Parathyroid adenoma (tissue), 2 donors: ENCODE data around the gene SLC2A11.
"Not testable (repeated sequence)": the region's sequence is repeated elsewhere in the genome, so short reads cannot be mapped to it uniquely, and the experiment has no call there.

Source experiments
- H2AFZ ChIP-seq: fragments of 300-600 bp; sonication (generic); one replicate; pipeline ENCODE4 v1.7.0; 2017; ENCODE audit warnings: antibody characterized with exemption, mild to moderate bottlenecking
- H3K27ac ChIP-seq: fragments of 300-600 bp; sonication (generic); one replicate; pipeline ENCODE4 v1.7.0; 2017
- H3K27me3 ChIP-seq: fragments of 300-600 bp; sonication (generic); one replicate; pipeline ENCODE4 v1.7.0; 2017; ENCODE audit warnings: low read length; ENCODE audit not compliant: control insufficient read depth, insufficient read depth
- H3K36me3 ChIP-seq: fragments of 300-600 bp; sonication (generic); one replicate; pipeline ENCODE4 v1.7.0; 2017; ENCODE audit warnings: low read length; ENCODE audit not compliant: control insufficient read depth, insufficient read depth
- H3K4me1 ChIP-seq: fragments of 300-600 bp; sonication (generic); one replicate; pipeline ENCODE4 v1.7.0; 2017; ENCODE audit warnings: control low read depth
- H3K4me2 ChIP-seq: fragments of 300-600 bp; sonication (generic); one replicate; pipeline ENCODE4 v1.7.0; 2017; ENCODE audit warnings: low read length
- H3K4me3 ChIP-seq: fragments of 300-600 bp; sonication (generic); one replicate; pipeline ENCODE4 v1.7.0; 2017; ENCODE audit warnings: low read depth, low read length
- H3K79me2 ChIP-seq: fragments of 300-600 bp; sonication (generic); one replicate; pipeline ENCODE4 v1.7.0; 2017; ENCODE audit warnings: control low read depth
- H3K9ac ChIP-seq: fragments of 300-600 bp; sonication (generic); one replicate; pipeline ENCODE4 v1.7.0; 2017; ENCODE audit warnings: mild to moderate bottlenecking
- H3K9me3 ChIP-seq: fragments of 300-600 bp; sonication (generic); one replicate; pipeline ENCODE4 v1.7.0; 2017; ENCODE audit warnings: low read length; ENCODE audit not compliant: control insufficient read depth
- TF ChIP-seq, protein P1 (sequence below): fragments of 300-600 bp; sonication (generic); IDR thresholded peaks from one replicate; pipeline ENCODE4 v1.7.0; 2017; ENCODE audit warnings: antibody characterized with exemption, mild to moderate bottlenecking
- donor health status: primary hyperparathyroidism.

SLC2A11 gene

DNA sequence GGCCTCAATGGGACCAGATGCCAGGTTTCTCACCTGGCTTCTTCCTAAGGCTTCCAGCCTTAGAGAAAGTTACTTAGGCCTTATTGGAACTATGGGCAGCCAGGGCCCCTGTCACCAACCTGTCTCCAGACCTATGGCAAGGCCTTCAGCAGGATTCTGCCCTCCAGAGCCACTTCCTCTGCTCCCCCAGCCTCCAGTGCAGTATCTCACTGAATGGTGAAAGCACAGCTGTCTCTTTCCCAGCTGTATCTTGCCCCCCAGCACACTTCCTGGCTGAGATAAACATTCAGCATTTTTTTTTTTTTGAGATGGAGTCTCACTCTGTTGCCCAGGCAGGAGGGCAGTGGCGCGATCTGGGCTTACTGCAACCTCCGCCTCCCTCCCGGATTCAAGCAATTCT lies 1.5 kb downstream of the SLC2A11 start:
- H3K27ac ChIP-seq: no peak overlapping the region
- H3K9ac ChIP-seq: no peak overlapping the region
- H3K4me1 ChIP-seq: no peaks in the 10 kb centered on the region
- TF ChIP-seq, protein P1, sequence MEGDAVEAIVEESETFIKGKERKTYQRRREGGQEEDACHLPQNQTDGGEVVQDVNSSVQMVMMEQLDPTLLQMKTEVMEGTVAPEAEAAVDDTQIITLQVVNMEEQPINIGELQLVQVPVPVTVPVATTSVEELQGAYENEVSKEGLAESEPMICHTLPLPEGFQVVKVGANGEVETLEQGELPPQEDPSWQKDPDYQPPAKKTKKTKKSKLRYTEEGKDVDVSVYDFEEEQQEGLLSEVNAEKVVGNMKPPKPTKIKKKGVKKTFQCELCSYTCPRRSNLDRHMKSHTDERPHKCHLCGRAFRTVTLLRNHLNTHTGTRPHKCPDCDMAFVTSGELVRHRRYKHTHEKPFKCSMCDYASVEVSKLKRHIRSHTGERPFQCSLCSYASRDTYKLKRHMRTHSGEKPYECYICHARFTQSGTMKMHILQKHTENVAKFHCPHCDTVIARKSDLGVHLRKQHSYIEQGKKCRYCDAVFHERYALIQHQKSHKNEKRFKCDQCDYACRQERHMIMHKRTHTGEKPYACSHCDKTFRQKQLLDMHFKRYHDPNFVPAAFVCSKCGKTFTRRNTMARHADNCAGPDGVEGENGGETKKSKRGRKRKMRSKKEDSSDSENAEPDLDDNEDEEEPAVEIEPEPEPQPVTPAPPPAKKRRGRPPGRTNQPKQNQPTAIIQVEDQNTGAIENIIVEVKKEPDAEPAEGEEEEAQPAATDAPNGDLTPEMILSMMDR: no peak
- no peak overlapping the region for H3K4me2 ChIP-seq
- peaks cover 5% of the 10 kb centered on the region for H3K79me2 ChIP-seq
- H2AFZ ChIP-seq: no peak overlapping the region
- no peaks in the 10 kb centered on the region for H3K36me3 ChIP-seq
- no peak overlapping the region for H3K4me3 ChIP-seq
- no peaks in the 10 kb centered on the region for H3K9me3 ChIP-seq
- no peaks in the 10 kb centered on the region for H3K27me3 ChIP-seq

DNA sequence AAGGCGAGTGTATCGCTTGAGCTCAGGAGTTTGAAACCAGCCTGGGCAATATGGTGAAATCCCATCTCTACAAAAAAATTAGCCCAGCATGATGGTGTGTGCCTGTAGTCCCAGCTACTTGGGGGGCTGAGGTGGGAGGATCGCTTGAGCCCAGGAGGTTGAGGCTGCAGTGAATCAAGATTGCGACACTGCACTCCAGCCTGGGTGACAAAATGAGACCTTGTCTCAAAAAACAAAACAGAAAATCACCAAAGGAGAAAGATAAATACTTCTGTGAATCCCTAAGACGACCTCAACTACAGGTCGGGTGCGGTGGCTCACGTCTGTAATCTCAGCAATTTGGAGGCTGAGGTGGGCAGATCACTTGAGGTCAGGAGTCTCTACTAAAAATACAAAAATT lies 2.5 kb downstream of the SLC2A11 start:
- H2AFZ ChIP-seq, H3K27me3 ChIP-seq, H3K9ac ChIP-seq, H3K27ac ChIP-seq, H3K4me1 ChIP-seq, H3K9me3 ChIP-seq, H3K36me3 ChIP-seq, H3K4me3 ChIP-seq, H3K4me2 ChIP-seq, H3K79me2 ChIP-seq: not testable (repeated sequence)

DNA sequence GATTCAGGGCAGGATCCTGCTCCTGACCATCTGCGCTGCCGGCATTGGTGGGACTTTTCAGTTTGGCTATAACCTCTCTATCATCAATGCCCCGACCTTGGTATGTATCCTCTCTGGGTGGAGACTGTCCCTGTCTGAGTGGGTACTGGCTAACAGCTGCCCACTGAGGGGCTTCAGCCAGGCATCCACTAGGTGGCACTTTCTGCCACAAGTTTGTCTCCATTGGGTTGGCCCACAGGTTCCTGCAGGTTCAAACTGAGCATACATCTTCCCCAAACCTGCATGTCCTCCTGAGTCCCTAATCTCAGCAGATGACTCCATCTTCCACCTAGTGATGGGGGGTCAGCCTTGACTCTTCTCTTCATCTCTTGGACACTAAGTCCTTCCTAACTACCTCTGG lies 4.4 kb downstream of the SLC2A11 start:
- no peaks in the 10 kb centered on the region for H3K9me3 ChIP-seq
- H3K27me3 ChIP-seq: no peaks in the 10 kb centered on the region
- H3K4me2 ChIP-seq: no peak overlapping the region
- H3K4me3 ChIP-seq: no peak overlapping the region
- TF ChIP-seq, protein P1: peak; percentile 19
- no peak overlapping the region for H2AFZ ChIP-seq
- H3K36me3 ChIP-seq: no peaks in the 10 kb centered on the region
- H3K4me1 ChIP-seq: no peaks in the 10 kb centered on the region
- no peak overlapping the region for H3K27ac ChIP-seq
- H3K79me2 ChIP-seq: peaks cover 5% of the 10 kb centered on the region
- no peak overlapping the region for H3K9ac ChIP-seq

DNA sequence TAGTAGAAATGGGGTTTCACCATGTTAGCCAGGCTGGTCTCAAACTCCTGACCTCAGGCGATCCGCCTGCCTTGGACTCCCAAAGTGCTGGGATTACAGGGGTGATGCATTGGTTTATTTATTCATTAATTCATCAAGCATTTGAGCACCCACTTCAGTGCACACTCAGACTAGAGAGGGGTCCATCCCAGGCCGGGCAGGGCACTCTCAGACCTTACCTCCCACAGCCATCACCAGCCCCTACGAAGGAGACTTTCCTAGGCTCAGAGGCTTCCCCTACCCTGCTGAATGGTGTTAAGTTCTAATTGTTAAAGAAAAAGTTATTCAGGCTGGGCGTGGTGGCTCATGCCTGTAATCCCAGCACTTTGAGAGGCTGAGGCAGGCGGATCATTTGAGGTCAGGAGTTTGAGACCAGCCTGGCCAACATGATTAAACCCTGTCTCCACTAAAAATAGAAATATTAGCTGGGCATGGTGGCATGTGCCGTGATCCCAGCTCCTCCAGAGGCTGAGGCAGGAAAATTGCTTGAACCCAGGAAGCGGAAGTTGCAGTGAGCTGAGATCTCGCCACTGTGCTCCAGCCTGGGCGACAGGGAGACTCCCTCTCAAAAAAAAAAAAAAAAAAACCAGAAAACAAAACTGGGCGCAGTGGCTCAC lies 7.0 kb downstream of the SLC2A11 start:
- H3K27me3 ChIP-seq, H3K9ac ChIP-seq, H3K27ac ChIP-seq: not testable (repeated sequence)

DNA sequence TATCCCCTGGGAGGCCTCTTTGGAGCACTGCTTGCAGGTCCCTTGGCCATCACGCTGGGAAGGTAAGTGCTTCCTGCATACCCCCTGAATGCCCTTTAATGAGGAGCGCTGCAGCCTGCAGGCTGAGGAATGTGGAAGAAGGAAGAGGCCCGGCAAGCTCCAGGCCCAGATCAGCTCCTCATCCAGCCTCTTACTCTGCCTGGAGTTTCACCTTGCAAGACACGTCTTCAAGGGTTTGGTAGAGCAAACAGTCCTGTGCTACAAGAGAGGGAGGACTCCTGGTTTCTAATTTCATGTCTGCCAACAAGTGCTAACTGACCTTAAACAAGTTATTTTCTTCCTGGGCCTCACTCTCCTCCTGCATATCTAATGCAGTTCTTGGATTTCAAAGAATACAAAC lies 10.9 kb downstream of the SLC2A11 start:
- H3K4me2 ChIP-seq: no peak overlapping the region
- H2AFZ ChIP-seq: no peak overlapping the region
- no peak overlapping the region for H3K27ac ChIP-seq
- H3K4me1 ChIP-seq: no peaks in the 10 kb centered on the region
- no peaks in the 10 kb centered on the region for H3K9me3 ChIP-seq
- H3K36me3 ChIP-seq: no peaks in the 10 kb centered on the region
- no peak overlapping the region for H3K4me3 ChIP-seq
- H3K9ac ChIP-seq: no peak overlapping the region
- no peaks in the 10 kb centered on the region for H3K79me2 ChIP-seq
- no peaks in the 10 kb centered on the region for H3K27me3 ChIP-seq
- TF ChIP-seq, protein P1: no peak

More for the DNA sequence above, 7.0 kb downstream of the SLC2A11 start:
- not testable (repeated sequence) for H2AFZ ChIP-seq, H3K9me3 ChIP-seq, H3K36me3 ChIP-seq, H3K4me1 ChIP-seq, H3K79me2 ChIP-seq, H3K4me3 ChIP-seq, H3K4me2 ChIP-seq

DNA sequence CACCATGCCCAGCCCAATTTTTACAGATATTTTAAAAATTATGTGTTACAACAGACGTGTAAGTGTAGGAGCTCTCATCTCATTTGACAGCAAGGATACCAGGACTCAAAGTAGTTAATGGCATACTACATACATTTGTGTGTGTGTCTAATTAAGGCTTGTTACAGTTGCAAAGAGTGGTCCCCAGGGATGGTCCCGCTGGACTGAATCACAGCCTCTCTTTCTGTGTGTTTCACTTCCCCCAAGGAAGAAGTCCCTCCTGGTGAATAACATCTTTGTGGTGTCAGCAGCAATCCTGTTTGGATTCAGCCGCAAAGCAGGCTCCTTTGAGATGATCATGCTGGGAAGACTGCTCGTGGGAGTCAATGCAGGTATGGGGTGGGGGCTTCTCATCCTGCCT lies 17.2 kb downstream of the SLC2A11 start:
- Histone ChIP-seq H3K27ac (no peak overlapping the region), H3K79me2 (no peaks in the 10 kb centered on the region), H3K9me3 (no peaks in the 10 kb centered on the region), H3K4me1 (no peaks in the 10 kb centered on the region), H3K36me3 (no peaks in the 10 kb centered on the region), H3K27me3 (no peaks in the 10 kb centered on the region), H3K9ac (no peak overlapping the region), H2AFZ (no peak overlapping the region), H3K4me2 (no peak overlapping the region), H3K4me3 (no peak overlapping the region)
- TF ChIP-seq, protein P1: no peak
